Right lobe of liver (tissue), 6 donors: ENCODE measurements around the gene SEMA5B. TPM values are rescaled to one million over a fixed set of nuclear protein-coding genes. Genes with fewer than 3 reads are reported as not detected.

Source experiments
- ATAC-seq, 4 donors: fragments of 200-7000 bp; cut with Tn5 transposase; one replicate each; pipeline ENCODE4 v1.9.1; 2020; ENCODE audit warnings: mild to moderate bottlenecking in 4 of 4, moderate library complexity in 4 of 4
- DNase-seq, 3 donors: peaks; one replicate each; pipeline ENCODE4 v3.0.0-alpha.2; 2020
- H3K27ac ChIP-seq, 3 donors: fragments of 200-600 bp; one replicate each; pipeline ENCODE4 v1.8.0; 2022
- H3K27me3 ChIP-seq, 2 donors: fragments of 200-600 bp; one replicate each; pipeline ENCODE4 v1.8.0; 2022
- H3K36me3 ChIP-seq, 4 donors: fragments of 200-600 bp; sonication (generic) in 1 of 4; one replicate each; pipeline versions ENCODE4 v1.5.1 to v1.8.0; 2017 to 2022; ENCODE audit warnings: control low read depth in 1 of 4
- H3K4me1 ChIP-seq, 4 donors: fragments of 200-600 bp; sonication (generic) in 1 of 4; one replicate each; pipeline versions ENCODE4 v1.5.1 to v1.8.0; 2017 to 2022; ENCODE audit warnings: control low read depth in 1 of 4
- H3K4me3 ChIP-seq, 3 donors: fragments of 200-600 bp; one replicate each; pipeline ENCODE4 v1.8.0; 2022
- H3K9me3 ChIP-seq, 4 donors: fragments of 200-600 bp; sonication (generic) in 1 of 4; one replicate each; pipeline versions ENCODE4 v1.5.1 to v1.8.0; 2017 to 2022; ENCODE audit warnings: control low read depth in 1 of 4
- POLR2A ChIP-seq: fragments of 450-650 bp; IDR thresholded peaks from one replicate; pipeline ENCODE4 v1.6.1; 2017; ENCODE audit warnings: antibody characterized with exemption, mild to moderate bottlenecking
- WGBS: methylation state at CpG from one replicate; pipeline ENCODE4 v1.1.6; 2018; ENCODE audit warnings: low coverage, low lambda C conversion rate; ENCODE audit not compliant: insufficient coverage; ENCODE audit errors: missing lambda C conversion rate; 5-methylcytosine and 5-hydroxymethylcytosine counted together
- intact Hi-C, 2 donors: fragments of 100-400 bp; cut with DNase I; formaldehyde crosslinking; loops; one replicate each; pipeline versions ENCODE4 v1.11.2 to v1.14.1; 2022
- total RNA-seq, 6 experiments: library from RNA; depleted of rRNA in 2 of 6; stranded (reverse); fragments of >200 nt in 2 of 6; fragmentation: NEBNext Ultra II Directional in 3 of 6; extraction: Animal tissue kit (Norgen Biotek cat#: 25700) in 3 of 6; gene quantifications; one replicate each; pipeline versions ENCODE4 v1.1.0 to v1.2.4, GENCODE V29; 2016 to 2023
- TF ChIP-seq, protein P1 (sequence below), 4 donors: fragments of 200-600 bp in 3 of 4; fragments of 450-650 bp in 1 of 4; IDR thresholded peaks; one replicate each; pipeline versions ENCODE4 v1.5.1 to v1.8.0; 2016 to 2022; ENCODE audit warnings: antibody characterized with exemption in 4 of 4, mild to moderate bottlenecking in 2 of 4
- donor health status: DM: no; HTN: yes; CAD: no.
- donor health status: DM: no; HTN: no; CAD: no.
- donor health status: DM: no; HTN: no; CAD: no.
- donor health status: DM: no; HTN: yes; CAD: no.
- donor health status: DM: no; HTN: yes; CAD: no.

The SEMA5B gene
- total RNA-seq, 6 experiments from 2014 or later = 0.12 to 0.65 (median 0.25) TPM

DNA sequence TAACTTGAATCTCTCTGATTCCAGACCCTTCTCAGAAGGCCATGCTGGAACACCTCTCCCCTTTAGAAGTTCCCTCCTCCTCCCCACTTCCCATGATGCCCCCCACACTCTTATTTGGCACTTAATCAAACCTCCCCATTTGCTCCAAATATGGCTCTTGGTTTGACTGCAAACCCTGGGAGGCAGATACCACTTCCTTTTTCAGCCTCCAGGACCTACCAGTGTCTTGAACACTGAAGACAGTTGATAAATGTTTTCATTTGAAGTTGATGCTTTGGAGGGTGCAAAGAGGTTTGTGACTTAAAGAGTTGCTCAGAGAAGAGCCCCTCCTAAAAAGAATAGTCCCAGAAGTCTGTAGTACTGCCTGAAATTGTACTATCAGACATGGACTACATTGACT lies 61.5 kb downstream of the SEMA5B start:
- Histone ChIP-seq H3K4me1 (no peaks in the 10 kb centered on the region), H3K9me3 (no peaks in the 10 kb centered on the region), H3K27me3 (no peaks in the 10 kb centered on the region), H3K4me3 (no peak overlapping the region), H3K27ac (no peak overlapping the region), H3K36me3 (no peaks in the 10 kb centered on the region)
- TF ChIP-seq, protein P1, sequence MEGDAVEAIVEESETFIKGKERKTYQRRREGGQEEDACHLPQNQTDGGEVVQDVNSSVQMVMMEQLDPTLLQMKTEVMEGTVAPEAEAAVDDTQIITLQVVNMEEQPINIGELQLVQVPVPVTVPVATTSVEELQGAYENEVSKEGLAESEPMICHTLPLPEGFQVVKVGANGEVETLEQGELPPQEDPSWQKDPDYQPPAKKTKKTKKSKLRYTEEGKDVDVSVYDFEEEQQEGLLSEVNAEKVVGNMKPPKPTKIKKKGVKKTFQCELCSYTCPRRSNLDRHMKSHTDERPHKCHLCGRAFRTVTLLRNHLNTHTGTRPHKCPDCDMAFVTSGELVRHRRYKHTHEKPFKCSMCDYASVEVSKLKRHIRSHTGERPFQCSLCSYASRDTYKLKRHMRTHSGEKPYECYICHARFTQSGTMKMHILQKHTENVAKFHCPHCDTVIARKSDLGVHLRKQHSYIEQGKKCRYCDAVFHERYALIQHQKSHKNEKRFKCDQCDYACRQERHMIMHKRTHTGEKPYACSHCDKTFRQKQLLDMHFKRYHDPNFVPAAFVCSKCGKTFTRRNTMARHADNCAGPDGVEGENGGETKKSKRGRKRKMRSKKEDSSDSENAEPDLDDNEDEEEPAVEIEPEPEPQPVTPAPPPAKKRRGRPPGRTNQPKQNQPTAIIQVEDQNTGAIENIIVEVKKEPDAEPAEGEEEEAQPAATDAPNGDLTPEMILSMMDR (IDR thresholded peaks at IDR 0.05) = no peak
- no peak for TF ChIP-seq POLR2A
- intact Hi-C loops = no loop called here
- DNase-seq (no peak), ATAC-seq (no peak)

DNA sequence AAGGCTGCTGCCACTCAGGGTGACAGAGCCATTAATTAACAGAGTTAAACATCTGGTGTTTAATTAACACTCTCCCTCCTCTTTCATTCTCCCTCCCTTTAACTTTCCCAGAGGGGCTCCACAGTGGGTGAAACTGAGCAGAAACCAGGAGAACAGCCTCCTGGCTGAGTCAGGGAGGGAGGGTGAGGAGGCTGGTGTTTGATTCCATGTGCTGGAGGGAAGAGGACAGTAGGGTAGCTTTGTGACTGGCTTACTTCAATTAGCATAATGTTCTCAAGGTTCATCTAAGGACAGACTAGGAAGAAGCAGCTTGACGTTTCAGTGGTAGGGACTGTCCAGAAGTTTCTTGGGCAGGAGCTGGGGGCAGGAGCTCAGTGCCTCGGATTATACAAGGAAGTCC lies 62.8 kb downstream of the SEMA5B start:
- DNase-seq (no peak), ATAC-seq (no peak)
- Histone ChIP-seq H3K9me3 (no peaks in the 10 kb centered on the region), H3K4me1 (no peaks in the 10 kb centered on the region), H3K27me3 (no peaks in the 10 kb centered on the region), H3K27ac (no peak overlapping the region), H3K4me3 (no peak overlapping the region), H3K36me3 (no peaks in the 10 kb centered on the region)
- whole genome bisulfite sequencing = 29% methylated on average over 1 of the region's 2 CpGs
- no peak for TF ChIP-seq POLR2A
- TF ChIP-seq, protein P1 (IDR thresholded peaks at IDR 0.05) = no peak
- intact Hi-C loops = no loop called here

DNA sequence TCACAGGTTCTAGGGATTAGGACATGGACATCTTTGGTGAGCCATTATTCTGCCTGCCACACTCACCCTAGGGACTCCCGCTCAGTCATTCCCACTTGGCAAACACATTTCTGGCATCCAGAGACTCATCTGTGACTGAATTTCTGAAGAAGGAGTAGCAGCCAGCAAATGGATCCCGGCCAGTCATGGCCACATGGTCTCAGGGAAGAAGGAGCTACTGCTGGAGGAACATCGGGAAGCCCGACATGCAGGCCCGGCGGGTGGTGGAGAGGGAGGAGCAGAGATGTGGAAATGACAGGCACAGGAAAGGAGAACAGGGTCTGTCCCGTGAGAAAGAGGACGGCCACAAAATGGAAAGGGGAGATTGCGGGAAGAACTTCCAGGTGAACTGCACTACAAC lies 65.4 kb downstream of the SEMA5B start:
- Histone ChIP-seq H3K36me3 (no peaks in the 10 kb centered on the region), H3K27me3 (no peaks in the 10 kb centered on the region), H3K27ac (no peak overlapping the region), H3K4me3 (no peak overlapping the region), H3K4me1 (no peaks in the 10 kb centered on the region), H3K9me3 (no peaks in the 10 kb centered on the region)
- DNase-seq (no peak), ATAC-seq (no peak)
- intact Hi-C loops = no loop called here
- 69% methylated on average over 5 of the region's 9 CpGs for WGBS
- TF ChIP-seq, protein P1 (IDR thresholded peaks at IDR 0.05) = no peak
- no peak for TF ChIP-seq POLR2A

DNA sequence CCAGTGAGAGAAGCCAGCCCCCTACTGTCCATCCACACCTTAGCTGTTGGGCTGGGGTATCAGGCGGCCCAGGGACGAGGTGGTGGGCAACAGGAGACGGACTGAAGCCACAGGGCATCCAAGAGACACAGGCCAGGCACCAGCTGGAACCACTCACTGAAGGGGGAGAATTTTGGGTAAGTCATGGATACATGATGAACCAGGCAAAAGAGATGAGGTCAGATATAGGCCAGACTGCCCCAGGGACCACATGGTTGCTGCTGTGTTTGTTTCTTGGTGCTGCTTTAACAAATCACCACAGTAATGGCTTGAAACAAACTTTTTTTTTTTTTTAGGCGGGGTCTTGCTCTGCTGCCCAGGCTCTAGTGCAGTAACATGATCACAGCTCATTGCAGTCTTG lies 66.4 kb downstream of the SEMA5B start:
- Histone ChIP-seq H3K4me3 (no peak overlapping the region), H3K27ac (no peak overlapping the region), H3K4me1 (no peaks in the 10 kb centered on the region), H3K36me3 (no peaks in the 10 kb centered on the region), H3K9me3 (no peaks in the 10 kb centered on the region), H3K27me3 (no peaks in the 10 kb centered on the region)
- DNase-seq (no peak), ATAC-seq (no peak)
- WGBS = 51% methylated on average over 2 of the region's 4 CpGs
- intact Hi-C loops = no loop called here
- TF ChIP-seq POLR2A = no peak
- TF ChIP-seq, protein P1 (IDR thresholded peaks at IDR 0.05) = no peak

DNA sequence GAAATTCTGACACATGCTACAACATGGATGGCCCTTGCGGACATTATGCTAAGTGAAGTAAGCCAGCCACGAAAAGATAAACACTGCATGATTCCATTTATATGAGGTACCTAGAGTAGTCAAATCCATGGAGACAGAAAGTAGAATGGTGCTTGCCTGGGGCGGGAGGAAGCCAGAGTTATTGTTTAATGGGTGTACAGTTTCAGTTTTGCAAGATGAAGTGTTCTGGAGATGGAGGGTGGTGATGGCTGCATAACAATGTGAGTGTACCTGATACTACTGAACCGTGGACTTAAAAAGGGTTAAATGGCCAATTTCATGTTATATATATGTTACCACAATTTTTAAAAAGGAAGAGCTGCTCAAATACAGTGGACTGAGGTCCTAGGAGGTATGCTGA lies 66.9 kb downstream of the SEMA5B start:
- Histone ChIP-seq H3K9me3 (no peaks in the 10 kb centered on the region), H3K27me3 (no peaks in the 10 kb centered on the region), H3K4me1 (no peaks in the 10 kb centered on the region), H3K27ac (no peak overlapping the region), H3K36me3 (no peaks in the 10 kb centered on the region), H3K4me3 (no peak overlapping the region)
- no peak for TF ChIP-seq POLR2A
- no peak for ATAC-seq
- intact Hi-C loops = no loop called here
- no peak for DNase-seq
- 83% methylated on average over 4 of the region's 4 CpGs for WGBS
